ENCODE data around the gene KCNAB3.
A peak's percentile ranks its signal among the peaks of the same experiment; 100 is the strongest.
"Not testable (repeated sequence)": the region's sequence is repeated elsewhere in the genome, so short reads cannot be mapped to it uniquely, and the experiment has no call there.

KCNAB3 gene

DNA sequence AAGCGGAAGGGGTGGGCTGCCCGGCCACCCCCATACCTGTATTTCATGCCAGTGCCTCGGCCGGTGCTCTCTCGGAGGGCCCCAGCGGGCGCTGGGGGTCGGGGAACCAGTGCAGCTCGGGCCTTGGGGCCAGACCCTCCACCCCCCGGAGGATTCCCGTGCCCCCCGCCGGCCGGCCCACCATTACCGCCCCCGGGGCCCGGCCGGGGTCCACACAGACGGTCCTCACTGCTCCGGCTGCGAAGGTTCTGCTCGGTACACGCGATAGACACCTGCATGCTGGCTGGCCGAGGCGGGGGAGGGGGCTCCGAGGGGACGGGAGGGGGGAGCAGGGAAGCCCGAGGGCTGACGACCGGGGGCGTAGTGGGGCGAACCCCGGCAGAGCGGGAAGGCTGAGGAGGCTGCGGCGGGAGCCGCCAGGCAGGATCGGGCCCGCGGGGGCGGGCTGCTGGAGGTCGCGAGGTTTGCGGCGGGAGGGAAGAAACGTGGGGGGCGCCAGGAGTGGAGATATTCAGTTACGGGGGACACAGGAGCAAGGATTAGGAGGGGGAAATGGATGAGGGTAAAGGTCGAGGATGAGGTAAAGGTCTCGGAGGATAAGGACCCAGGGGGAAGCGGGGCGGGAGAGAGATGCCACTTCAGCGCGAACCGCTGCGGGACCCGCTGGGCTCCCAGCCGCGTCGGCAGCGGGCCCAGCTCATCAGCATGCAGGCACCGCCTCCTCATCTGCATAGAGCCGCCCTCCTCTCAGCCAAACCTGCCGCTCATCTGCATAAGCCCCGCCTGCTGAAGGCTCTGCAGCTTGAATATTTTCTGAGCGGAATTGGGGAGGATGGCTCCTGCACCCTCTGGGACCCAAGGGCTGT is at the start of gene KCNAB3:
TSS of gene KCNAB3 (minus strand) at position 699 of the 866 bp plus-strand sequence. CDS start at position 278, 421 bp downstream.
- peak; percentile 88 for DNase-seq (ENCODE audit: low spot score)

- no peak for DNase-seq (ENCODE audit: low spot score)
Observed at GRCh38 chr17:7977805-7978204, 48.1 kb upstream of the KCNAB3 start.

GRCh38 chr17:7977039-7977438 is 47.4 kb upstream of the KCNAB3 start:
- no peak for DNase-seq (ENCODE audit: low spot score)

DNA sequence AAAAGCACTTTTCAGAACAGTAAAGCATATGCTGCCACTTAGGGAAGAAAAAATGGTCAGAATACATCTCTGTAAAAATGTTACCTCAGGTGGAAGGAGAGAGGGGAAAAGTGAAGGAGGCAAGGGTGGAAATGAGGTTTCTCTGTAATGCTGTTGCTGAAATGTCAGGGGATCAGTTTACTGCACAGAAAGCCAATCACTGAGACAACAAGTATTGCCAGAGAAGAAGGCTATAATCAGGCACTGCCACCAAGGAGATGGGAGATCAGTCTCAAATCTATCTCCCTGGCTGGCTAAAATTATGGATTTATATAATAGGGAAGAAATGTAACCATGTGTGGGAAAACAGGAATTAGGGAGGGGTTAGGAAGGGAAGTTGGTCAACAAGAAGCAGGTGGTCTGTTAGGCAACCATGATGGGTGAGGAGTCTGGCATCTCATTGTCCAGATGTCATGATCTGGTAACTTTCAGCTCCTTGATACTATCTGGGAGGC is 45.0 kb upstream of the KCNAB3 start:
- DNase-seq (ENCODE audit: low spot score), result no peak

- no peak for DNase-seq (ENCODE audit: low spot score)
Observed at GRCh38 chr17:7972131-7972785, 42.6 kb upstream of the KCNAB3 start.

GRCh38 chr17:7971651-7972050 is 42.0 kb upstream of the KCNAB3 start:
- no peak for DNase-seq (ENCODE audit: low spot score)

- no peak for DNase-seq (ENCODE audit: low spot score)
Observed at GRCh38 chr17:7969433-7969832, 39.8 kb upstream of the KCNAB3 start.

GRCh38 chr17:7967751-7968150 is 38.1 kb upstream of the KCNAB3 start:
- DNase-seq (ENCODE audit: low spot score), result no peak

GRCh38 chr17:7961421-7961820 is 31.8 kb upstream of the KCNAB3 start:
- no peak for DNase-seq (ENCODE audit: low spot score)

- no peak for DNase-seq (ENCODE audit: low spot score)
Observed at GRCh38 chr17:7959503-7960253, 30.0 kb upstream of the KCNAB3 start.

- DNase-seq (ENCODE audit: low spot score), result peak; percentile 14
Observed at GRCh38 chr17:7956228-7956965, 26.7 kb upstream of the KCNAB3 start.

DNA sequence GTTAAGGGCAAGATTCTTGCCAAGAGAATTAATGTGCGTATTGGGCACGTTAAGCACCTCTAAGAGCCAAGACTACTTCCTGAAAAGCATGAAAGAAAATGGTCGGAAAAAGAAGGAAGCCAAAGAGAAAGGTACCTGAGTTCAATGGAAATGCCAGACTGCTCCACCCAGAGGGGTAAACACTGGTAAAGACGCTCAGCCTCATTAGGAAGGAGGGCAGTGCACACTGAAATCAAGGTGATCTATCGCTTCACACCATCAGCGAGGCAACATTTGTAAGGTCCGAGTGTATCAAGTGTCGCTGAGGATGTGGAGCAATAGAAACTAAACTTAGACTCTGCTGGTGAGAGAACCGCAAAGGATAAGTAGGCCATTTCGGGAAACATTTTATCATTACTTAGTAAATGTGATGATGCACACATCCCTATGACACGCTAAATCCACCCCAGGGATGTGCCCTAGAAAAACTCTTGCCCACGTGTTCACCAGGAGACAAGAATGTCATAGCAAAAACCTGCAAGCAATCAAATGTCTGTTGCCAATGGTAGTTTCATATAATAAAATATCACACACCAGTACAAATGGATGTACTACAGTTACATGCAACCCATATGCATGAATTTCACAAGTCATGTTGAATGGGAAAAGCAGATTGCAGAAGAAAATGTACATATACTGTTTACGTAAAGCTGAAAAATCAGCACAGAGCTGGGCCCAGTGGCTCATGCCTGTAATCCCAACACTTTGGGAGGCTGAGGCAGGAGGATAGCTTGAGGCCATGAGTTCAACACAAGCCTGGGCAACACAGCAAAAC is 26.0 kb upstream of the KCNAB3 start:
- no peak for DNase-seq (ENCODE audit: low spot score)

DNA sequence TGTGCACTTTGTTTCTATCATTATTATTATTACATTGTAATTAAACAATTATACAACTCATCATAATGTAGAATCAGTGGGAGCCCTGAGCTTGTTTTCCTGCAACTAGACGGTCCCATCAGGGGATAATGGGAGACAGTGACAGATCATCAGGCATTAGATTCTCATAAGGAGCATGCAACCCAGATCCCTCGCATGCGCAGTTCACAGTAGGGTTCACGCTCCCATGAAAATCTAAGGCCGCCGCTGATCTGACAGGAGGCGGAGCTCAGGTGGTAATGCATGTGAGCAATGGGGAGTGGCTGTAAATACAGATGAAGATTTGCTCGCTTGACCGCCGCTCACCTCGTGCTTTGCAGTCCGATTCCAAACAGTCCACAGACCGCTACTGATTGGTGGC is 23.6 kb upstream of the KCNAB3 start:
- DNase-seq (ENCODE audit: low spot score), result not testable (repeated sequence)

DNA sequence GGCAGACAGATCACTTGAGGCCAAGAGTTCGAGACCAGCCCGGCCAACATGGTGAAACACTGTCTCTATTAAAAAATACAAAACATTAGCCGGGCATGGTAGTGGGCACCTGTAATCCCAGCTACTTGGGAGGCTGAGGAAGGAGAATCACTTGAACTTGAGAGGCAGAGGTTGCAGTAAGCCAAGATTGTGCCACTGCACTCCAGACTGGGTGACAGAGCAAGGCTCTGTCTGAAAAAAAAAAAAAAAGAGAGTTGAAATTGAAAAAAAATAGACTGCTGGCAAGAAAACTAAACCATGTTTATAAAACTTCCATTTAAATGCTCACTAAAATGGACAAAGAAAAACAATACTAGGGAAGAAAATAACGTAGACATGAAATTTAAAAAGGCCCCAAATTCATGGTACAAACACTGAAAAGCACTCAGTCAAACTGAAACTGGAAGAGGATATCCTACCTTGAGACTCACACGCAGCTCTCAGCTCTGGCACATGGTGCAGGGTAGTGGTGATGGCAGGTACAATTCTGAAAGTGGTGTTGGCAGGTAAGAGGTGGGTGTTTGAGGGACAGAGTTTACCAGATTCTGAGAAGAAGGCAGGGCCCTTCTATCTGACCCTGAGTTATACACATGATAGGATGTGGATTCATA is 21.6 kb upstream of the KCNAB3 start:
- DNase-seq (ENCODE audit: low spot score), result no peak

- no peak for DNase-seq (ENCODE audit: low spot score)
Observed at GRCh38 chr17:7950578-7950977, 20.9 kb upstream of the KCNAB3 start.

DNA sequence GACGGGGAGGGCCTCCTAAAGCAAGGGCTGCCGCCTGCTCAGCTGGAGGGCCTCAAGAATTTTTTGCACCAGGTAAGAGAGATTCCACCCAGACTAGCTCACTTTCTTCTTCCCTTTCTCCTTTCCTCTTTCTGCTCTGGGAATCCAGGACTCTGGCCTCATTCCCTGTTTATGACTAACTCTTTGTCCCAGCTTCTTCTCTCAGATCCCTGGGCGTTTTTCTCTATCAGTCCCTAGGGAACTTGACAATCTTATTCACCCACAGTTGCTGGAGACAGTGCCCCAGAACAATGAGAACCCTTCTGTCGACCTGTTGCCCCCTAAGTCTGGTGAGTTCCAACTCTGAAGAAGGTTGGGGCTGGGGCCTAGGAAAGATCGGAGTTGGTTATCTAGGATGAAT is 18.0 kb upstream of the KCNAB3 start:
- no peak for DNase-seq (ENCODE audit: low spot score)

DNA sequence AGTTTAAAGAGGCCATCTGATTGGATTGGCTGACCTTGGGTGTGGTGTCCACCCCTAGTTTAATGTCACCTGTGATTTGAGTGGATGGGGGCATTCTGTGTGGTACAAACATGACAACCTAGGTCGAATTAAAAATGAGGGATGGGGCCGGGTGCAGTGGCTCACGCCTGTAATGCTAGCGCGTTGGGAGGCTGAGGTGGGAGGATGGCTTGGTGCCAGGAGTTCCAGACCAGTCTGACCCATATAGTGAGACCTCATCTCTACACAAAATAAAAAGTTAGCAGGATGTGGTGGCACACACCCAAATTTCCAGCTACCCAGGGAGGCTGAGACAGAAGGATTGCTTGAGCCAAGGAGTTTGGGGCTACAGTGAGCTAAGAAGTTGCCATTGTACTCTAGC is 16.8 kb upstream of the KCNAB3 start:
- no peak for DNase-seq (ENCODE audit: low spot score)

DNA sequence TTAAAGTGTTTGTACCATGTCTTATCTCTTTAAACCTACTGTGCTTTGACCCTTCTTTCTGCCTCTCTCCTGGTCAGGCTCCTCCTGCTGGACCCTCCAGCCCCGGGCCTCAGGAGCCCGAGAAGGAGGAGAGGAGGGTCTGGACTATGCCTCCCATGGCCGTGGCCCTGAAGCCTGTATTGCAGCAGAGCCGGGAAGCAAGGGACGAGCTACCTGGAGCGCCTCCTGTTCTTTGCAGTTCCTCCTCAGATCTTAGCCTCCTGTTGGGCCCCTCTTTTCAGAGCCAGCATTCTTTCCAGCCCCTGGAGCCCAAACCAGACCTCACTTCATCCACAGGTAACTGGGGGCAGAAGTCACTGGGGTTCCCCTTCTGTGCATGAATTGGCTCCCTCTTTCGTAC is 16.0 kb upstream of the KCNAB3 start:
- no peak for DNase-seq (ENCODE audit: low spot score)

DNA sequence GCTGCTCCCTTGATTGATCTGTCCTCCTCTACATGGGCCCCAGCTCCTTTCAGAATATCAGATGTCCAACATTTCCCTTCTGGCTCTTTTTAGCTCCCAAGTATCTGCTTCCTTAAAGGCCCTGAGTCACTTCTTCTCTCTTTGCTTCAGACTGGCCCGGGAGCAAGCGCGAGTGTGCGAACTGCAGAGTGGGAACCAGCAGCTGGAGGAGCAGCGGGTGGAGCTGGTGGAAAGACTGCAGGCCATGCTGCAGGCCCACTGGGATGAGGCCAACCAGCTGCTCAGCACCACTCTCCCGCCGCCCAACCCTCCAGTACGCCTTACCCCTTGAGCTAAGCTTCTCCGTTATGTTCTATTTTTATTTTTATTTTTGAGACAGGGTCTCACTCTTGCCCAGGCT is 14.7 kb upstream of the KCNAB3 start:
- no peak for DNase-seq (ENCODE audit: low spot score)

DNA sequence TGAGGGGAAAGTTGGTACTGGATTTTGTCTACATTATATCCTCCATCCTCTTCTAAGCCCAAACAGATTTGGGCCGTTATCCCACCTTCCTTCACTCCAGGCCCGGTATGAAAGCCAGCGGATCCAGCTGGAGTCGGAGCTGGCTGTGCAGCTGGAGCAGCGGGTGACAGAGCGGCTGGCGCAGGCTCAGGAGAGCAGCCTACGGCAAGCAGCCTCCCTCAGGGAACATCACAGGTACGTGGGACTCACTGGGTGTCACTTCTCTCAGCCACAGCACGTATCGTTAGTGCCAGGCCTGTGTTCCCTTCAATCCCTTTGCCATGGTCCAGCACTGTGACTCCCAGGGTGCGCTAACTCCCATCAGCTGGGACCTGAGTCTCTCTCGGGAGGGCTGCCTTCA is 13.6 kb upstream of the KCNAB3 start:
- no peak for DNase-seq (ENCODE audit: low spot score)

All from Ammon's horn (tissue), 1 donor.